ENCODE measurements around the gene NEIL3. TPM values are rescaled to one million over a fixed set of nuclear protein-coding genes. Genes with fewer than 3 reads are reported as not detected.

Gene NEIL3
- total and polyA plus RNA-seq, 9 of the 15 experiments (the other 6 are each of a cell fraction or from before 2014, with no cell fraction given), result 2.7 to 23.3 (median 12.9) TPM

GRCh38 chr4:177339477-177340374, 30.1 kb downstream of the NEIL3 start (continued):
- TF ChIP-seq CEBPZ (IDR thresholded peaks at IDR 0.05; ENCODE audit: borderline replicate concordance, low read depth, low read length) (no peak), RBM25 (IDR thresholded peaks at IDR 0.05; ENCODE audit: low read depth, low read length, severe bottlenecking) (no peak), CTCF (IDR thresholded peaks at IDR 0.05 in 2 of 3, conservative IDR thresholded peaks at IDR 0.05 in 1 of 3; ENCODE audit: insufficient read depth in 2 of 3, low read depth in 1 of 3, low read length in 3 of 3) (peak; percentile 32 to 70 (median 42); a peak in 4 of 6 replicates), SRSF9 (IDR thresholded peaks at IDR 0.05; ENCODE audit: borderline replicate concordance, low read depth, low read length) (no peak), HEY1 (CRISPR knock-in tag; IDR thresholded peaks at IDR 0.05; ENCODE audit: borderline replicate concordance) (no peak), ZC3H8 (IDR thresholded peaks at IDR 0.05) (no peak), NKRF (IDR thresholded peaks at IDR 0.05; ENCODE audit: borderline replicate concordance) (no peak), HLTF (IDR thresholded peaks at IDR 0.05) (no peak), SAP30 (IDR thresholded peaks at IDR 0.05; ENCODE audit: borderline replicate concordance, insufficient read depth, low read depth, low read length, poor library complexity, severe bottlenecking) (no peak), SMAD3 (CRISPR knock-in tag; conservative IDR thresholded peaks at IDR 0.05) (no peak), HDAC3 (IDR thresholded peaks at IDR 0.05; ENCODE audit: borderline replicate concordance, partially characterized antibody) (no peak), FOXP1 (CRISPR knock-in tag; IDR thresholded peaks at IDR 0.05) (no peak), MTA1 (IDR thresholded peaks at IDR 0.05; ENCODE audit: borderline replicate concordance) (no peak)
- TF ChIP-seq, protein P1, sequence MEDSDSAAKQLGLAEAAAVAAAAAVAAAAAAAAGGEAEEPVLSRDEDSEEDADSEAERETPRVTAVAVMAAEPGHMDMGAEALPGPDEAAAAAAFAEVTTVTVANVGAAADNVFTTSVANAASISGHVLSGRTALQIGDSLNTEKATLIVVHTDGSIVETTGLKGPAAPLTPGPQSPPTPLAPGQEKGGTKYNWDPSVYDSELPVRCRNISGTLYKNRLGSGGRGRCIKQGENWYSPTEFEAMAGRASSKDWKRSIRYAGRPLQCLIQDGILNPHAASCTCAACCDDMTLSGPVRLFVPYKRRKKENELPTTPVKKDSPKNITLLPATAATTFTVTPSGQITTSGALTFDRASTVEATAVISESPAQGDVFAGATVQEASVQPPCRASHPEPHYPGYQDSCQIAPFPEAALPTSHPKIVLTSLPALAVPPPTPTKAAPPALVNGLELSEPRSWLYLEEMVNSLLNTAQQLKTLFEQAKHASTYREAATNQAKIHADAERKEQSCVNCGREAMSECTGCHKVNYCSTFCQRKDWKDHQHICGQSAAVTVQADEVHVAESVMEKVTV (CRISPR knock-in tag; IDR thresholded peaks at IDR 0.05), result 0 out of 2 replicates have a peak, but pooled peaks have one; percentile 15
- TF ChIP-seq, protein P2, sequence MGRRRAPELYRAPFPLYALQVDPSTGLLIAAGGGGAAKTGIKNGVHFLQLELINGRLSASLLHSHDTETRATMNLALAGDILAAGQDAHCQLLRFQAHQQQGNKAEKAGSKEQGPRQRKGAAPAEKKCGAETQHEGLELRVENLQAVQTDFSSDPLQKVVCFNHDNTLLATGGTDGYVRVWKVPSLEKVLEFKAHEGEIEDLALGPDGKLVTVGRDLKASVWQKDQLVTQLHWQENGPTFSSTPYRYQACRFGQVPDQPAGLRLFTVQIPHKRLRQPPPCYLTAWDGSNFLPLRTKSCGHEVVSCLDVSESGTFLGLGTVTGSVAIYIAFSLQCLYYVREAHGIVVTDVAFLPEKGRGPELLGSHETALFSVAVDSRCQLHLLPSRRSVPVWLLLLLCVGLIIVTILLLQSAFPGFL (CRISPR knock-in tag; IDR thresholded peaks at IDR 0.05), result no peak
